Peyer's patch (tissue), 4 donors: ENCODE results near the gene SORL1-AS1.

Experiments
- POLR2A ChIP-seq, 2 donors: fragments of 450-650 bp; IDR thresholded peaks; one replicate each; pipeline ENCODE4 v1.5.1; 2017; ENCODE audit warnings: antibody characterized with exemption in 2 of 2, mild to moderate bottlenecking in 2 of 2, moderate library complexity in 2 of 2
- TF ChIP-seq, protein P1 (sequence below), 6 experiments: fragments of 450-650 bp in 4 of 6; fragments of 200-600 bp in 2 of 6; sonication (generic) in 1 of 6; IDR thresholded peaks; one replicate each; pipeline ENCODE4 v1.5.1; 2017 to 2019; ENCODE audit warnings: antibody characterized with exemption in 6 of 6, mild to moderate bottlenecking in 3 of 6, moderate library complexity in 1 of 6

DNA sequence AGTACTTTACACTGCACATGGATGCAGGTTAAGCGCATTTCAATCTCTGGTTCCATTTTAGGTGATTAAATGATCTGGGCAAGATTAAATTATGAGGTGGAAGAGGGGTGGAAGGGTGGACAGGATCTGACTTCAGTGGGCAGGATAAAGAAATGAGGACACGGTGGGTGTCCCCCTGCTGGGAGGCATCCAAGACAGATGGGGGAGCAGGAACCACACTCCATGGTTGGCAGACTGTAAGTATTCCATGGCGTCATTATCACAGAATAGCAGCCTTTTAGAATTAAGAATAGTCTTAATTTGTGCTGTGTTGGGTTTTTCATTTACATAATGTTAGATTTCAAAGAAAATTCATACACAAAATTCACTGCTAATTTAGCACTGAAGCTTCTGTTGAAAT is 8.2 kb downstream of the SORL1-AS1 start:
- TF ChIP-seq, protein P1, sequence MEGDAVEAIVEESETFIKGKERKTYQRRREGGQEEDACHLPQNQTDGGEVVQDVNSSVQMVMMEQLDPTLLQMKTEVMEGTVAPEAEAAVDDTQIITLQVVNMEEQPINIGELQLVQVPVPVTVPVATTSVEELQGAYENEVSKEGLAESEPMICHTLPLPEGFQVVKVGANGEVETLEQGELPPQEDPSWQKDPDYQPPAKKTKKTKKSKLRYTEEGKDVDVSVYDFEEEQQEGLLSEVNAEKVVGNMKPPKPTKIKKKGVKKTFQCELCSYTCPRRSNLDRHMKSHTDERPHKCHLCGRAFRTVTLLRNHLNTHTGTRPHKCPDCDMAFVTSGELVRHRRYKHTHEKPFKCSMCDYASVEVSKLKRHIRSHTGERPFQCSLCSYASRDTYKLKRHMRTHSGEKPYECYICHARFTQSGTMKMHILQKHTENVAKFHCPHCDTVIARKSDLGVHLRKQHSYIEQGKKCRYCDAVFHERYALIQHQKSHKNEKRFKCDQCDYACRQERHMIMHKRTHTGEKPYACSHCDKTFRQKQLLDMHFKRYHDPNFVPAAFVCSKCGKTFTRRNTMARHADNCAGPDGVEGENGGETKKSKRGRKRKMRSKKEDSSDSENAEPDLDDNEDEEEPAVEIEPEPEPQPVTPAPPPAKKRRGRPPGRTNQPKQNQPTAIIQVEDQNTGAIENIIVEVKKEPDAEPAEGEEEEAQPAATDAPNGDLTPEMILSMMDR (IDR thresholded peaks at IDR 0.05) = no peak
- TF ChIP-seq POLR2A (IDR thresholded peaks at IDR 0.05) = no peak
